Thymus (tissue), 11 donors: Measurements from ENCODE around the gene UBN1. TPM values are rescaled to one million over a fixed set of nuclear protein-coding genes. Genes with fewer than 3 reads are reported as not detected.
"Not testable (repeated sequence)": the region's sequence is repeated elsewhere in the genome, so short reads cannot be mapped to it uniquely, and the experiment has no call there.

Experiments used
- DNase-seq, 9 donors: peaks; one replicate each; pipeline ENCODE4 v3.0.0-alpha.2; 2013; ENCODE audit warnings: low spot score in 9 of 9, low read depth in 6 of 9, missing footprints in 1 of 9
- H3K27ac ChIP-seq, 2 donors: one replicate each; pipeline ENCODE4 v1.5.1; 2013; ENCODE audit warnings: control low read depth in 1 of 2, low read depth in 1 of 2, low read length in 1 of 2, mild to moderate bottlenecking in 1 of 2, moderate library complexity in 1 of 2
- H3K27me3 ChIP-seq, 2 donors: one replicate each; pipeline ENCODE4 v1.5.1; 2013; ENCODE audit warnings: low read length in 1 of 2; ENCODE audit not compliant: control insufficient read depth in 2 of 2, insufficient read depth in 1 of 2
- H3K36me3 ChIP-seq, 2 donors: one replicate each; pipeline ENCODE4 v1.5.1; 2013; ENCODE audit warnings: low read length in 1 of 2, mild to moderate bottlenecking in 1 of 2, moderate library complexity in 1 of 2; ENCODE audit not compliant: control insufficient read depth in 2 of 2, insufficient read depth in 2 of 2
- H3K4me1 ChIP-seq, 2 donors: one replicate each; pipeline ENCODE4 v1.5.1; 2013; ENCODE audit warnings: low read length in 2 of 2; ENCODE audit not compliant: control insufficient read depth in 2 of 2, insufficient read depth in 2 of 2
- H3K4me3 ChIP-seq, 2 donors: one replicate each; pipeline ENCODE4 v1.5.1; 2013; ENCODE audit warnings: low read length in 2 of 2, control low read depth in 1 of 2, mild to moderate bottlenecking in 1 of 2
- H3K9me3 ChIP-seq, 2 donors: one replicate each; pipeline ENCODE4 v1.5.1; 2013; ENCODE audit warnings: low read length in 1 of 2, mild to moderate bottlenecking in 1 of 2; ENCODE audit not compliant: control insufficient read depth in 2 of 2, insufficient read depth in 1 of 2
- WGBS: extraction: QIAGEN DNeasy Blood & Tissue Kit; methylation state at CpG from one replicate; pipeline ENCODE4 v1.1.7; 2013; 5-methylcytosine and 5-hydroxymethylcytosine counted together
- polyA plus RNA-seq: library from polyadenylated mRNA; stranded (reverse); fragments of 200-250 nt; gene quantifications from one replicate; pipeline ENCODE4 v1.2.3, GENCODE V29; 2013
- total RNA-seq: library from RNA; stranded (reverse); fragments of 120-200 nt; gene quantifications from one replicate; pipeline ENCODE4 v1.2.4, GENCODE V29; 2013
- donor health status: healthy.

UBN1 gene
- total and polyA plus RNA-seq, 2 donors, result 9.2 to 12.9 TPM

- Histone ChIP-seq H3K27me3 (peaks cover 0 to 14% of the 10 kb centered on the region in 2 donors), H3K4me3 (no peak overlapping the region), H3K4me1 (no peaks in the 10 kb centered on the region), H3K9me3 (peaks cover 0 to 3% of the 10 kb centered on the region in 2 donors), H3K36me3 (no peaks in the 10 kb centered on the region), H3K27ac (no peak overlapping the region)
- WGBS, result 95% methylated on average over 2 of the region's 2 CpGs
- DNase-seq, result no peak
Measured at GRCh38 chr16:4926928-4927327, 79.6 kb downstream of the UBN1 start.

- Histone ChIP-seq H3K27me3 (peaks cover 0 to 13% of the 10 kb centered on the region in 2 donors), H3K36me3 (no peaks in the 10 kb centered on the region), H3K4me1 (no peaks in the 10 kb centered on the region), H3K4me3 (no peak overlapping the region), H3K9me3 (peaks cover 0 to 3% of the 10 kb centered on the region in 2 donors), H3K27ac (no peak overlapping the region)
- 72% methylated on average over 2 of the region's 2 CpGs for WGBS
- DNase-seq, result no peak
Measured at GRCh38 chr16:4927661-4928060, 80.4 kb downstream of the UBN1 start.

GRCh38 chr16:4928227-4928626, 80.9 kb downstream of the UBN1 start:
- Histone ChIP-seq H3K4me1 (no peaks in the 10 kb centered on the region), H3K4me3 (no peak overlapping the region), H3K27me3 (peaks cover 0 to 15% of the 10 kb centered on the region in 2 donors), H3K9me3 (peaks cover 0 to 3% of the 10 kb centered on the region in 2 donors), H3K36me3 (no peaks in the 10 kb centered on the region), H3K27ac (no peak overlapping the region)
- no peak for DNase-seq
- 94% methylated on average over 6 of the region's 6 CpGs for WGBS

GRCh38 chr16:4929619-4930018, 82.3 kb downstream of the UBN1 start:
- H3K4me1 ChIP-seq, H3K9me3 ChIP-seq, H3K27ac ChIP-seq, H3K4me3 ChIP-seq, H3K36me3 ChIP-seq, DNase-seq: not testable (repeated sequence)
- H3K27me3 ChIP-seq, result peaks cover 0 to 27% of the 10 kb centered on the region in 2 donors
- 97% methylated on average over 4 of the region's 4 CpGs for WGBS

- Histone ChIP-seq H3K4me1 (peaks cover 2 to 3% of the 10 kb centered on the region in 2 donors), H3K27me3 (peaks cover 15 to 42% of the 10 kb centered on the region in 2 donors), H3K4me3 (no peak overlapping the region), H3K36me3 (no peaks in the 10 kb centered on the region), H3K9me3 (peaks cover 0 to 3% of the 10 kb centered on the region in 2 donors), H3K27ac (no peak overlapping the region)
- no peak for DNase-seq
- WGBS, result 88% methylated on average over 11 of the region's 11 CpGs
Measured at GRCh38 chr16:4931381-4931780, 84.1 kb downstream of the UBN1 start.

Other genes starting within 250 kb of the UBN1 start
- 5.9 TPM for gene UBALD1, start 232.6 kb upstream of the UBN1 start, total RNA-seq
- gene UBALD1, start 232.6 kb upstream of the UBN1 start, polyA plus RNA-seq, result 20.4 TPM
- gene MGRN1, start 222.7 kb upstream of the UBN1 start, total RNA-seq, result 8.4 TPM
- 16.0 TPM for gene MGRN1, start 222.7 kb upstream of the UBN1 start, polyA plus RNA-seq
- 35.4 TPM for gene NUDT16L1, start 153.9 kb upstream of the UBN1 start, total RNA-seq
- 37.1 TPM for gene NUDT16L1, start 153.9 kb upstream of the UBN1 start, polyA plus RNA-seq
- gene ANKS3, start 113.2 kb upstream of the UBN1 start, total RNA-seq, result 9.8 TPM
- 34.0 TPM for gene ANKS3, start 113.2 kb upstream of the UBN1 start, polyA plus RNA-seq
- 0.38 TPM for gene DNAAF8, start 112.9 kb upstream of the UBN1 start, total RNA-seq
- gene DNAAF8, start 112.9 kb upstream of the UBN1 start, polyA plus RNA-seq, result 1.1 TPM
- 7.7 TPM for gene ZNF500, start 80.3 kb upstream of the UBN1 start, total RNA-seq
- 13.8 TPM for gene ZNF500, start 80.3 kb upstream of the UBN1 start, polyA plus RNA-seq
- not detected for gene SEPTIN12, start 59.1 kb upstream of the UBN1 start, total RNA-seq
- 0.14 TPM for gene SEPTIN12, start 59.1 kb upstream of the UBN1 start, polyA plus RNA-seq
- gene SMIM22, start 52.1 kb upstream of the UBN1 start, total RNA-seq, result 3.9 TPM
- gene SMIM22, start 52.1 kb upstream of the UBN1 start, polyA plus RNA-seq, result 16.2 TPM
- gene ROGDI, start 44.8 kb upstream of the UBN1 start, total RNA-seq, result 28.0 TPM
- 40.8 TPM for gene ROGDI, start 44.8 kb upstream of the UBN1 start, polyA plus RNA-seq
- gene GLYR1, start 193 bp upstream of the UBN1 start, total RNA-seq, result 36.4 TPM
- gene GLYR1, start 193 bp upstream of the UBN1 start, polyA plus RNA-seq, result 59.1 TPM
- 3.7 TPM for gene PPL, start 89.7 kb downstream of the UBN1 start, total RNA-seq
- 14.3 TPM for gene PPL, start 89.7 kb downstream of the UBN1 start, polyA plus RNA-seq
- gene SEC14L5, start 110.8 kb downstream of the UBN1 start, total RNA-seq, result 0.24 TPM
- gene SEC14L5, start 110.8 kb downstream of the UBN1 start, polyA plus RNA-seq, result 0.14 TPM
- gene NAGPA, start 186.5 kb downstream of the UBN1 start, total RNA-seq, result 6.7 TPM
- gene NAGPA, start 186.5 kb downstream of the UBN1 start, polyA plus RNA-seq, result 10.3 TPM
- 1.4 TPM for gene C16orf89, start 218.5 kb downstream of the UBN1 start, total RNA-seq
- gene C16orf89, start 218.5 kb downstream of the UBN1 start, polyA plus RNA-seq, result 0.71 TPM
- gene ALG1, start 224.4 kb downstream of the UBN1 start, total RNA-seq, result 19.0 TPM
- gene ALG1, start 224.4 kb downstream of the UBN1 start, polyA plus RNA-seq, result 20.1 TPM